Keratinocyte (primary cell): ENCODE data around the gene RRP1B. TPM values are rescaled to one million over a fixed set of nuclear protein-coding genes. Genes with fewer than 3 reads are reported as not detected.

Experiments
- DNase-seq: peaks from one replicate; pipeline ENCODE4 v3.0.0-alpha.2; 2011; ENCODE audit warnings: low read depth, missing footprints, low spot score
- FAIRE-seq: peaks from 2 replicates; lab custom pipeline; 2011; peaks lifted over from hg19 to GRCh38; lab: Jason Lieb, UNC
- H2AFZ ChIP-seq: 2 replicates; pipeline ENCODE4 v1.6.0; 2012; ENCODE audit warnings: low read length, control low read depth, inconsistent platforms; ENCODE audit not compliant: control insufficient read depth
- H3K27ac ChIP-seq: 2 replicates; pipeline ENCODE4 v1.5.1; 2011; ENCODE audit warnings: low read length; ENCODE audit not compliant: control insufficient read depth, insufficient read depth
- H3K27me3 ChIP-seq: 3 replicates; pipeline ENCODE4 v1.6.0; 2011; ENCODE audit warnings: low read length; ENCODE audit not compliant: control insufficient read depth, insufficient read depth; ENCODE audit errors: extremely low read depth
- H3K36me3 ChIP-seq, 2 experiments: 2 replicates in 1 of 2; 3 replicates in 1 of 2; pipeline ENCODE4 v1.5.1; 2011; ENCODE audit warnings: low read length in 2 of 2, mild to moderate bottlenecking in 1 of 2; ENCODE audit not compliant: control insufficient read depth in 2 of 2, insufficient read depth in 2 of 2; ENCODE audit errors: extremely low read depth in 1 of 2
- H3K4me1 ChIP-seq: 3 replicates; pipeline ENCODE4 v1.5.1; 2011; ENCODE audit warnings: low read length; ENCODE audit not compliant: control insufficient read depth, insufficient read depth; ENCODE audit errors: extremely low read depth
- H3K4me2 ChIP-seq: 3 replicates; pipeline ENCODE4 v1.6.0; 2011; ENCODE audit warnings: low read depth, low read length; ENCODE audit not compliant: control insufficient read depth, insufficient read depth; ENCODE audit errors: extremely low read depth
- H3K4me3 ChIP-seq, 3 experiments: fragments of 200-600 bp in 1 of 3; sonication (generic) in 1 of 3; 2 replicates in 2 of 3; 3 replicates in 1 of 3; pipeline ENCODE4 v1.5.1; 2011 to 2016; ENCODE audit warnings: low read length in 3 of 3, mild to moderate bottlenecking in 3 of 3, control low read depth in 2 of 3, inconsistent platforms in 1 of 3, low read depth in 1 of 3, mixed read lengths in 1 of 3, mixed run types in 1 of 3, moderate library complexity in 1 of 3; ENCODE audit not compliant: control insufficient read depth in 2 of 3, insufficient read depth in 2 of 3; ENCODE audit errors: extremely low read depth in 1 of 3
- H3K79me2 ChIP-seq: 2 replicates; pipeline ENCODE4 v1.6.0; 2012; ENCODE audit warnings: low read length; ENCODE audit not compliant: control insufficient read depth, insufficient read depth
- H3K9ac ChIP-seq: 3 replicates; pipeline ENCODE4 v1.6.0; 2011; ENCODE audit warnings: low read length; ENCODE audit not compliant: control insufficient read depth, insufficient read depth; ENCODE audit errors: extremely low read depth
- H3K9me1 ChIP-seq: 3 replicates; pipeline ENCODE4 v1.6.0; 2011; ENCODE audit warnings: low read length; ENCODE audit not compliant: control insufficient read depth, insufficient read depth; ENCODE audit errors: extremely low read depth
- H3K9me3 ChIP-seq: 2 replicates; pipeline ENCODE4 v1.5.1; 2012; ENCODE audit warnings: low read depth, low read length; ENCODE audit not compliant: control insufficient read depth
- H4K20me1 ChIP-seq: 3 replicates; pipeline ENCODE4 v1.6.0; 2011; ENCODE audit warnings: low read length; ENCODE audit not compliant: control insufficient read depth, insufficient read depth; ENCODE audit errors: extremely low read depth
- EZH2 ChIP-seq: IDR thresholded peaks from one replicate; pipeline ENCODE4 v1.6.1; 2012; ENCODE audit warnings: inconsistent platforms, mild to moderate bottlenecking, low read length, moderate library complexity
- dilution Hi-C: fragments of 300-500 bp; cut with MboI; formaldehyde crosslinking; loops from one replicate; pipeline ENCODE4 v1.7.0; 2020; ENCODE audit warnings: low sequenced_read_pairs; ENCODE audit not compliant: extremely low pct_ligation_motif_present
- polyA plus RNA-seq, 5 experiments: library from polyadenylated mRNA; depleted of rRNA in 3 of 5; stranded (reverse) in 3 of 5; stranded (forward) in 1 of 5; unstranded in 1 of 5; fragments of >200 nt; gene quantifications; 1 replicate in 1 of 5; 2 replicates in 3 of 5; 3 replicates in 1 of 5; pipeline versions ENCODE4 v1.2.1 to v1.2.3, GENCODE V29; 2011 to 2012; ENCODE audit warnings: missing spikeins in 2 of 5, low read depth in 1 of 5, low replicate concordance in 1 of 5
- TF ChIP-seq, protein P1 (sequence below), 3 experiments: IDR thresholded peaks in 1 of 3; conservative IDR thresholded peaks in 1 of 3; optimal IDR thresholded peaks in 1 of 3; 2 replicates in 2 of 3; 3 replicates in 1 of 3; pipeline versions ENCODE3 to v1.5.1; 2011; ENCODE audit warnings: low read length in 3 of 3, mild to moderate bottlenecking in 3 of 3, moderate library complexity in 2 of 3, control low read depth in 1 of 3, inconsistent platforms in 1 of 3; ENCODE audit not compliant: insufficient read depth in 2 of 3; ENCODE audit errors: extremely low read depth in 1 of 3

RRP1B gene
- polyA plus RNA-seq, 1 donor (not counting 4 experiments of a cell fraction or from before 2014, with no cell fraction given): 19.8 TPM

DNA sequence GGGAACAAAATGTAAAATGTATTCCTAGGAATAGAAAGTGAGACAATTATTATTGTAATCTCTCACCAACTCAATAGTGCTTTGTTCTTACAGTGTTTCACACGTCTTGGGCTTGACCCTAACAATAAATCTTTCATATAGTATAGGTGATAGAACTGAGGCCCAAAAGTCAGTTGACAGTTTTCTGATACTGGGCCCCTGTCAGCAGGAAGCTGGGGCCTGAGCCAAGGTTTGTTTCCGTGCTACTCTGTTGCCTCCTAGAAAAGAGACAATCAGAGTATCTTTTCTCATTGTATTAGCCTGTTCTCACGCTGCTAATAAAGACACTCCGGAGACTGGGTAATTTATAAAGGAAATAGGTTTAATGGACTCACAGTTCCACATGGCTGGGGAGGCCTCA lies 5.0 kb downstream of the RRP1B start:
- Histone ChIP-seq H3K4me3 (no peak overlapping the region), H3K27me3 (no peaks in the 10 kb centered on the region), H3K4me2 (no peak overlapping the region), H2AFZ (no peak overlapping the region), H3K9me1 (peaks cover 2% of the 10 kb centered on the region), H3K9me3 (no peaks in the 10 kb centered on the region), H3K27ac (no peak overlapping the region), H4K20me1 (no peaks in the 10 kb centered on the region), H3K4me1 (peaks cover 12% of the 10 kb centered on the region), H3K79me2 (peaks cover 86% of the 10 kb centered on the region), H3K36me3 (peaks cover 17 to 22% of the 10 kb centered on the region in 2 experiments), H3K9ac (no peak overlapping the region)
- FAIRE-seq (no peak), DNase-seq (no peak)
- dilution Hi-C loops: no loop called here
- no peak for TF ChIP-seq EZH2
- TF ChIP-seq, protein P1, sequence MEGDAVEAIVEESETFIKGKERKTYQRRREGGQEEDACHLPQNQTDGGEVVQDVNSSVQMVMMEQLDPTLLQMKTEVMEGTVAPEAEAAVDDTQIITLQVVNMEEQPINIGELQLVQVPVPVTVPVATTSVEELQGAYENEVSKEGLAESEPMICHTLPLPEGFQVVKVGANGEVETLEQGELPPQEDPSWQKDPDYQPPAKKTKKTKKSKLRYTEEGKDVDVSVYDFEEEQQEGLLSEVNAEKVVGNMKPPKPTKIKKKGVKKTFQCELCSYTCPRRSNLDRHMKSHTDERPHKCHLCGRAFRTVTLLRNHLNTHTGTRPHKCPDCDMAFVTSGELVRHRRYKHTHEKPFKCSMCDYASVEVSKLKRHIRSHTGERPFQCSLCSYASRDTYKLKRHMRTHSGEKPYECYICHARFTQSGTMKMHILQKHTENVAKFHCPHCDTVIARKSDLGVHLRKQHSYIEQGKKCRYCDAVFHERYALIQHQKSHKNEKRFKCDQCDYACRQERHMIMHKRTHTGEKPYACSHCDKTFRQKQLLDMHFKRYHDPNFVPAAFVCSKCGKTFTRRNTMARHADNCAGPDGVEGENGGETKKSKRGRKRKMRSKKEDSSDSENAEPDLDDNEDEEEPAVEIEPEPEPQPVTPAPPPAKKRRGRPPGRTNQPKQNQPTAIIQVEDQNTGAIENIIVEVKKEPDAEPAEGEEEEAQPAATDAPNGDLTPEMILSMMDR (optimal IDR thresholded peaks at IDR 0.05 in 1 of 3, IDR thresholded peaks at IDR 0.05 in 1 of 3, conservative IDR thresholded peaks at IDR 0.05 in 1 of 3; ENCODE audit: extremely low read depth in 1 of 3, insufficient read depth in 2 of 3, low read length in 3 of 3): no peak

DNA sequence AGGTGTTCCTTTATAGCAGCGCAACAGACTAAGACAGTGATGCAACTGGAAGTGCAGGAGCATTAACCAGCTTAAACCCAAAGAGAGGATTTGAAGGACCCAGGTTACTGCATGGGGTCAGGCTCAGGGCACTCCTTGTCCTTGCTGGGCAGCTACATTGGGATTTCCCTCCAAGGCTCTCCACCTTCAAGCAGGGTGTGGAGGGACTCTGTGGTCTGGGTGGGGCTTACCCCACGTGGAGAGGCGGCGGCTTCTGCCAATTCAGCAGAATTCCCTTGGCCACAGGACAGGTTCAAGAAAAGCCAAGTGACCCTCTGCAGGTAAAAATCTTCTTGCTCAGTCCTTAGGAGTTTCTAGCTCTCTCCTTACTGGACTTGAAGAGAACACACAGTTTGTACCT lies 6.5 kb downstream of the RRP1B start:
- H3K9ac ChIP-seq: no peak overlapping the region
- H3K79me2 ChIP-seq: peaks cover 80% of the 10 kb centered on the region
- TF ChIP-seq, protein P1 (optimal IDR thresholded peaks at IDR 0.05 in 1 of 3, IDR thresholded peaks at IDR 0.05 in 1 of 3, conservative IDR thresholded peaks at IDR 0.05 in 1 of 3; ENCODE audit: extremely low read depth in 1 of 3, insufficient read depth in 2 of 3, low read length in 3 of 3): no peak
- TF ChIP-seq EZH2: no peak
- peaks cover 2% of the 10 kb centered on the region for H3K9me1 ChIP-seq
- H3K9me3 ChIP-seq: no peaks in the 10 kb centered on the region
- H3K4me3 ChIP-seq: no peak overlapping the region
- H3K4me2 ChIP-seq: no peak overlapping the region
- H3K36me3 ChIP-seq: peaks cover 24 to 27% of the 10 kb centered on the region in 2 experiments
- no peak for FAIRE-seq
- no peaks in the 10 kb centered on the region for H4K20me1 ChIP-seq
- H3K27ac ChIP-seq: no peak overlapping the region
- DNase-seq: no peak
- H3K27me3 ChIP-seq: no peaks in the 10 kb centered on the region
- dilution Hi-C loops: no loop called here
- peaks cover 7% of the 10 kb centered on the region for H3K4me1 ChIP-seq
- no peak overlapping the region for H2AFZ ChIP-seq
